Heart right ventricle (tissue), 16 donors: ENCODE measurements around the gene FUT3. TPM values are rescaled to one million over a fixed set of nuclear protein-coding genes. Genes with fewer than 3 reads are reported as not detected.

Experiments used
- ATAC-seq, 8 donors: fragments of 200-7000 bp; cut with Tn5 transposase; one replicate each; pipeline ENCODE4 v1.9.1; 2020; ENCODE audit warnings: mild to moderate bottlenecking in 8 of 8, moderate library complexity in 8 of 8, moderate number of reproducible peaks in 1 of 8
- DNase-seq, 2 donors: peaks; one replicate each; pipeline ENCODE4 v3.0.0-alpha.2; 2020
- H3K27ac ChIP-seq, 10 donors: fragments of 200-600 bp; sonication (generic) in 2 of 10; one replicate each; pipeline versions ENCODE4 v1.5.0 to v1.8.0; 2020 to 2022; ENCODE audit warnings: mild to moderate bottlenecking in 3 of 10
- H3K27me3 ChIP-seq, 7 donors: fragments of 200-600 bp; one replicate each; pipeline ENCODE4 v1.8.0; 2021 to 2022; ENCODE audit warnings: mild to moderate bottlenecking in 2 of 7
- H3K36me3 ChIP-seq, 9 donors: fragments of 200-600 bp; sonication (generic) in 1 of 9; one replicate each; pipeline versions ENCODE4 v1.5.0 to v1.8.0; 2020 to 2022; ENCODE audit warnings: mild to moderate bottlenecking in 2 of 9
- H3K4me1 ChIP-seq, 9 donors: fragments of 200-600 bp; sonication (generic) in 1 of 9; one replicate each; pipeline versions ENCODE4 v1.5.0 to v1.8.0; 2020 to 2022; ENCODE audit warnings: mild to moderate bottlenecking in 4 of 9
- H3K4me3 ChIP-seq, 10 donors: fragments of 200-600 bp; sonication (generic) in 2 of 10; one replicate each; pipeline versions ENCODE4 v1.5.0 to v1.8.0; 2020 to 2022; ENCODE audit warnings: mild to moderate bottlenecking in 7 of 10, moderate library complexity in 2 of 10
- H3K9me3 ChIP-seq, 11 donors: fragments of 200-600 bp in 10 of 11; sonication (generic) in 2 of 11; one replicate each; pipeline versions ENCODE4 v1.5.0 to v1.8.0; 2013 to 2022; ENCODE audit warnings: mild to moderate bottlenecking in 2 of 11, control low read depth in 1 of 11, moderate library complexity in 1 of 11
- CTCF ChIP-seq, 9 donors: fragments of 200-600 bp; sonication (generic) in 2 of 9; IDR thresholded peaks; one replicate each; pipeline versions ENCODE4 v1.5.0 to v1.8.0; 2021 to 2022; ENCODE audit warnings: antibody characterized with exemption in 9 of 9, mild to moderate bottlenecking in 5 of 9, moderate library complexity in 1 of 9
- WGBS, 2 donors: extraction: QIAGEN DNeasy Blood & Tissue Kit; methylation state at CpG; one replicate each; pipeline ENCODE4 v1.1.7; 2013; ENCODE audit warnings: inconsistent platforms in 1 of 2; 5-methylcytosine and 5-hydroxymethylcytosine counted together
- intact Hi-C, 10 donors: fragments of 100-400 bp; cut with DNase I; formaldehyde crosslinking; loops; one replicate each; pipeline versions ENCODE4 v1.11.1 to v1.14.2; 2022
- polyA plus RNA-seq, 2 donors: library from polyadenylated mRNA; stranded (reverse); fragments of 200-250 nt; gene quantifications; one replicate each; pipeline ENCODE4 v1.2.3, GENCODE V29; 2013
- total RNA-seq, 10 donors: library from RNA; stranded (reverse); fragmentation: NEBNext Ultra II Directional in 3 of 10; extraction: Animal tissue kit (Norgen Biotek cat#: 25700) in 3 of 10; gene quantifications; one replicate each; pipeline versions ENCODE4 v1.2.1 to v1.2.4, GENCODE V29; 2021 to 2023
- donor health status: Arrhythmogenic right ventricular cardiomyopathy.
- donor health status: ischemic (EF 13 %, LVEDD 7.1; RV severe dilation, severe dysfunction).
- donor health status: healthy with polysubstance abuse.
- donor health status: DM: no; HTN: yes; CAD: no.
- donor health status: DM: no; HTN: no; CAD: no.
- donor health status: ischemic (EF 25% LVEDD 6.9; RV normal size, moderate dysfunction).
- donor health status: ischemic (EF 25% LVEDD 5.7; RV mildly dilated, moderate dysfunction).
- donor health status: healthy.
- donor health status: DM: yes; HTN: yes; CAD: no.
- donor health status: Ischemic cardiomyopathy.
- donor health status: ischemic (EF 35%, LVEDD 5.7; RV mildly dilated, moderate dysfunction).
- donor health status: nonischemic (EF 11% LVEDD 7.7; RV severe dilation, severe dysfunction).
- donor health status: DM: yes; HTN: yes; CAD: no.
- donor health status: PGD.
- donor health status: ischemic (EF 29% LVEDD 5.4; RV normal size, mild dysfunction).
- donor health status: nonischemic (EF 23%, LVEDD 6.1; RV moderate dilation, normal function).

The FUT3 gene
- total and polyA plus RNA-seq, 12 donors: 0.01 TPM; not detected in 11

- no peak overlapping the region for H3K27ac ChIP-seq
- no peak for DNase-seq
- H3K36me3 ChIP-seq: no peaks in the 10 kb centered on the region
- no peak overlapping the region for H3K4me3 ChIP-seq
- intact Hi-C loops: no loop called here
- no peak for ATAC-seq
- peaks cover 0 to 7% (median 1%) of the 10 kb centered on the region in 7 donors for H3K27me3 ChIP-seq
- TF ChIP-seq CTCF (IDR thresholded peaks at IDR 0.05): no peak
- WGBS, 2 donors: 37 to 48% methylated on average over 30 of the region's 30 CpGs
- H3K9me3 ChIP-seq: no peaks in the 10 kb centered on the region
- H3K4me1 ChIP-seq: peaks cover 0 to 6% (median 0%) of the 10 kb centered on the region in 9 donors
Observed at GRCh38 chr19:5822181-5822844, 28.9 kb downstream of the FUT3 start.

- ATAC-seq (no peak), DNase-seq (no peak)
- intact Hi-C loops: no loop called here
- Histone ChIP-seq H3K4me1 (no peaks in the 10 kb centered on the region), H3K27ac (no peak overlapping the region), H3K9me3 (no peaks in the 10 kb centered on the region), H3K36me3 (no peaks in the 10 kb centered on the region), H3K4me3 (no peak overlapping the region), H3K27me3 (peaks cover 0 to 6% (median 0%) of the 10 kb centered on the region in 7 donors)
- no peak for TF ChIP-seq CTCF (IDR thresholded peaks at IDR 0.05)
- 59 to 61% methylated on average over 8 of the region's 8 CpGs for whole genome bisulfite sequencing, 2 donors
Observed at GRCh38 chr19:5821521-5822180, 29.6 kb downstream of the FUT3 start.

GRCh38 chr19:5820785-5821184, 30.5 kb downstream of the FUT3 start:
- TF ChIP-seq CTCF (IDR thresholded peaks at IDR 0.05): no peak
- intact Hi-C loops: no loop called here
- Histone ChIP-seq H3K27ac (no peak overlapping the region), H3K9me3 (no peaks in the 10 kb centered on the region), H3K36me3 (no peaks in the 10 kb centered on the region), H3K27me3 (peaks cover 0 to 6% (median 0%) of the 10 kb centered on the region in 7 donors), H3K4me1 (no peaks in the 10 kb centered on the region), H3K4me3 (no peak overlapping the region)
- ATAC-seq (peak in 1 of 8 donors; percentile 34), DNase-seq (no peak)
- WGBS, 2 donors: 65 to 74% methylated on average over 6 of the region's 6 CpGs

- ATAC-seq (no peak), DNase-seq (no peak)
- no peaks in the 10 kb centered on the region for H3K4me1 ChIP-seq
- WGBS, 2 donors: 77 to 82% methylated on average over 10 of the region's 10 CpGs
- no peak overlapping the region for H3K27ac ChIP-seq
- no peaks in the 10 kb centered on the region for H3K9me3 ChIP-seq
- no peak for TF ChIP-seq CTCF (IDR thresholded peaks at IDR 0.05)
- no peaks in the 10 kb centered on the region for H3K36me3 ChIP-seq
- no peak overlapping the region for H3K4me3 ChIP-seq
- H3K27me3 ChIP-seq: peaks cover 0 to 6% (median 0%) of the 10 kb centered on the region in 7 donors
- intact Hi-C loops: no loop called here
Observed at GRCh38 chr19:5818594-5818993, 32.7 kb downstream of the FUT3 start.
